K562 (cell line): ENCODE results near the gene HAPLN3. TPM values are rescaled to one million over a fixed set of nuclear protein-coding genes. Genes with fewer than 3 reads are reported as not detected.
A peak's percentile ranks its signal among the peaks of the same experiment; 100 is the strongest.

Experiments
- ARHGAP35 ChIP-seq: fragments of 450-650 bp; IDR thresholded peaks from 2 replicates; pipeline ENCODE4 v1.6.1; 2018; ENCODE audit not compliant: partially characterized antibody
- ARID1B ChIP-seq: fragments of 450-650 bp; IDR thresholded peaks from 2 replicates; pipeline ENCODE4 v1.6.1; 2016; ENCODE audit warnings: antibody characterized with exemption, mild to moderate bottlenecking, inconsistent platforms
- BMI1 ChIP-seq: fragments of 150-350 bp; IDR thresholded peaks from 2 replicates; pipeline ENCODE4 v1.6.1; 2014; ENCODE audit warnings: low read length
- CREM ChIP-seq: IDR thresholded peaks from 2 replicates; pipeline ENCODE4 v1.6.1; 2014; ENCODE audit warnings: antibody characterized with exemption, low read depth
- CTCFL ChIP-seq: IDR thresholded peaks from 2 replicates; pipeline ENCODE4 v1.6.1; 2011; ENCODE audit warnings: borderline replicate concordance, low read depth, mild to moderate bottlenecking, moderate library complexity, low read length; ENCODE audit not compliant: insufficient read depth, poor library complexity, severe bottlenecking
- ERF ChIP-seq: fragments of 450-650 bp; formaldehyde crosslinking; IDR thresholded peaks from 2 replicates; pipeline ENCODE4 v1.4.0; 2020; ENCODE audit warnings: mild to moderate bottlenecking, mixed read lengths
- ETV6 ChIP-seq, 3 experiments: fragments of 150-350 bp in 1 of 3; sonication (generic) in 1 of 3; formaldehyde crosslinking in 1 of 3; IDR thresholded peaks; 2 replicates each; pipeline versions ENCODE4 v1.6.1 to v1.8.0; 2014 to 2022; ENCODE audit warnings: borderline replicate concordance in 2 of 3, low read depth in 2 of 3, antibody characterized with exemption in 1 of 3, low read length in 1 of 3, mild to moderate bottlenecking in 1 of 3, missing genetic modification reagents in 1 of 3
- EZH2 ChIP-seq: IDR thresholded peaks from 2 replicates; pipeline ENCODE4 v1.6.1; 2012; ENCODE audit warnings: low read depth, mild to moderate bottlenecking, inconsistent platforms, low read length, borderline replicate concordance
- NR1H2 ChIP-seq: sonication (generic); formaldehyde crosslinking; IDR thresholded peaks from 2 replicates; pipeline ENCODE4 v1.4.0; 2020; ENCODE audit warnings: mild to moderate bottlenecking, missing genetic modification reagents
- PBX2 ChIP-seq, 2 experiments: IDR thresholded peaks in 1 of 2; conservative IDR thresholded peaks in 1 of 2; 2 replicates each; pipeline ENCODE4 v1.6.1; 2016; ENCODE audit warnings: low read depth in 2 of 2, mild to moderate bottlenecking in 1 of 2, missing compliant biosample characterization in 1 of 2, missing genetic modification characterization in 1 of 2, moderate library complexity in 1 of 2
- RFX7 ChIP-seq: fragments of 250-450 bp; sonication (Bioruptor Pico); IDR thresholded peaks from 2 replicates; pipeline ENCODE4 v1.5.1; 2021; ENCODE audit warnings: mild to moderate bottlenecking
- SAP30 ChIP-seq: fragments of 200-600 bp; sonication (generic); IDR thresholded peaks from 2 replicates; pipeline ENCODE4 v1.6.1; 2012; ENCODE audit warnings: borderline replicate concordance, low read depth, mild to moderate bottlenecking, moderate library complexity, low read length, control low read depth, inconsistent platforms; ENCODE audit not compliant: insufficient read depth, poor library complexity, severe bottlenecking
- SNIP1 ChIP-seq: fragments of 450-650 bp; IDR thresholded peaks from 2 replicates; pipeline ENCODE4 v1.7.1; 2017; ENCODE audit warnings: low read depth, mild to moderate bottlenecking
- ZNF354B ChIP-seq: fragments of 250-450 bp; sonication (Bioruptor Pico); IDR thresholded peaks from 2 replicates; pipeline ENCODE4 v1.4.0; 2020
- polyA plus RNA-seq, 8 experiments: library from polyadenylated mRNA; depleted of rRNA in 4 of 8; stranded (reverse) in 5 of 8; unstranded in 3 of 8; fragments of >200 nt; fragmentation: Nextera tagmentation in 2 of 8; fragmentation: Illumina TruSeq in 1 of 8; extraction: Ambion mirVana in 2 of 8; extraction: Trizol in 1 of 8; gene quantifications; 2 replicates each; pipeline versions ENCODE4 v1.2.1 to v1.2.3, GENCODE V29; 2011 to 2014; ENCODE audit warnings: inconsistent platforms in 1 of 8, missing spikeins in 1 of 8
- total RNA-seq, 7 experiments: library from RNA; depleted of rRNA in 6 of 7; stranded (reverse); fragments of >200 nt in 6 of 7; fragmentation: Illumina TruSeq in 2 of 7; extraction: Trizol in 2 of 7; gene quantifications; 2 replicates each; pipeline versions ENCODE4 v1.2.1 to v1.2.3, GENCODE V29; 2011 to 2021; ENCODE audit warnings: low replicate concordance in 1 of 7
- TF ChIP-seq, protein P1 (sequence below): fragments of 450-650 bp; IDR thresholded peaks from 2 replicates; pipeline ENCODE4 v1.6.1; 2017; ENCODE audit warnings: mild to moderate bottlenecking, moderate library complexity
- TF ChIP-seq, protein P2 (sequence below): sonication (generic); formaldehyde crosslinking; IDR thresholded peaks from 2 replicates; pipeline ENCODE4 v1.8.1; 2023; ENCODE audit warnings: mild to moderate bottlenecking, missing genetic modification reagents
- TF ChIP-seq, protein P3 (sequence below), 2 experiments: fragments of 450-650 bp in 1 of 2; sonication (generic) in 1 of 2; formaldehyde crosslinking in 1 of 2; IDR thresholded peaks in 1 of 2; conservative IDR thresholded peaks in 1 of 2; 2 replicates each; pipeline versions ENCODE4 v1.6.1 to v1.8.1; 2016 to 2023; ENCODE audit warnings: mild to moderate bottlenecking in 2 of 2, moderate library complexity in 2 of 2, inconsistent platforms in 1 of 2, missing genetic modification reagents in 1 of 2

HAPLN3 gene
- total and polyA plus RNA-seq, 9 of the 15 experiments (the other 6 are each of a cell fraction or from before 2014, with no cell fraction given): 0.04 to 2.4 (median 0.65) TPM

DNA sequence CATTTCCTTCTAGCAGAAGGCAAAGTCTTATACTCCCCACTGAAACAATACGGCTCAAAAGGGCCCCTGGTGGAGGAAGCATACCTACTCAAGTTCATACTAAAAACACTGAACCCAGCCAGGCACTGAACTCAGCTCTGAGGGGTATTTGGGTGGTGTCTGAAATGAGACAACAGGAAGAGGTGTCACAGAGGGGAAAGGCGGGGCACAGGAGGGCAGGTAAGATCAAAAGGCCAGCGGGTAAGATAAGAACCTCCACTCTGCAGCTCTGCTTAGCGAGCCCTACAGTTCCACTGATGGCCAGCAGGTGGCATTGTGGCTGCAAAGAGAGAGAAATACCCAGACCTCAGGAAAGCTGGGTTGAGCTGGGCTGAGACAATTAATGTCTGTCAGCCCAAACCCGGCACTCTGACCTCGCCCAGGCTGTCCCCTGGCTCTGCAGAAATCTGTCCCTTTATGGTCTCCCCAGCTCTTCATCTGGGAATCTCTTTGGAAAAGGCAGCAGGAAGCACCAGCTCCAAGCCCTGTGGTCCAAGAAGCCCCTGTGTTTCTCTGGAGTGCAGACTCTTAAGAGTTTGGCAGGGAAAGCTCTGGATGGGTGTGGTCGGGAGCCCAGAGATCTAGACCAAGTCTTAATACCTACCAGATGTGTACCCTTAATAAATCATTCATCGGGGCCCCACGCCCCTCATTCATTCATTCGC, 9.4 kb upstream of the HAPLN3 start (continued):
- TF ChIP-seq, protein P1, sequence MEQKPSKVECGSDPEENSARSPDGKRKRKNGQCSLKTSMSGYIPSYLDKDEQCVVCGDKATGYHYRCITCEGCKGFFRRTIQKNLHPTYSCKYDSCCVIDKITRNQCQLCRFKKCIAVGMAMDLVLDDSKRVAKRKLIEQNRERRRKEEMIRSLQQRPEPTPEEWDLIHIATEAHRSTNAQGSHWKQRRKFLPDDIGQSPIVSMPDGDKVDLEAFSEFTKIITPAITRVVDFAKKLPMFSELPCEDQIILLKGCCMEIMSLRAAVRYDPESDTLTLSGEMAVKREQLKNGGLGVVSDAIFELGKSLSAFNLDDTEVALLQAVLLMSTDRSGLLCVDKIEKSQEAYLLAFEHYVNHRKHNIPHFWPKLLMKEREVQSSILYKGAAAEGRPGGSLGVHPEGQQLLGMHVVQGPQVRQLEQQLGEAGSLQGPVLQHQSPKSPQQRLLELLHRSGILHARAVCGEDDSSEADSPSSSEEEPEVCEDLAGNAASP: no peak
- no peak for TF ChIP-seq ARHGAP35
- TF ChIP-seq SAP30: no peak
- no peak for TF ChIP-seq BMI1
- TF ChIP-seq CREM: 0 out of 2 replicates have a peak, but pooled peaks have one; percentile 37
- TF ChIP-seq RFX7 (CRISPR knock-in tag): no peak
- TF ChIP-seq, protein P2, sequence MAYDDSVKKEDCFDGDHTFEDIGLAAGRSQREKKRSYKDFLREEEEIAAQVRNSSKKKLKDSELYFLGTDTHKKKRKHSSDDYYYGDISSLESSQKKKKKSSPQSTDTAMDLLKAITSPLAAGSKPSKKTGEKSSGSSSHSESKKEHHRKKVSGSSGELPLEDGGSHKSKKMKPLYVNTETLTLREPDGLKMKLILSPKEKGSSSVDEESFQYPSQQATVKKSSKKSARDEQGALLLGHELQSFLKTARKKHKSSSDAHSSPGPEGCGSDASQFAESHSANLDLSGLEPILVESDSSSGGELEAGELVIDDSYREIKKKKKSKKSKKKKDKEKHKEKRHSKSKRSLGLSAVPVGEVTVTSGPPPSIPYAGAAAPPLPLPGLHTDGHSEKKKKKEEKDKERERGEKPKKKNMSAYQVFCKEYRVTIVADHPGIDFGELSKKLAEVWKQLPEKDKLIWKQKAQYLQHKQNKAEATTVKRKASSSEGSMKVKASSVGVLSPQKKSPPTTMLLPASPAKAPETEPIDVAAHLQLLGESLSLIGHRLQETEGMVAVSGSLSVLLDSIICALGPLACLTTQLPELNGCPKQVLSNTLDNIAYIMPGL (CRISPR knock-in tag): no peak
- TF ChIP-seq, protein P3, sequence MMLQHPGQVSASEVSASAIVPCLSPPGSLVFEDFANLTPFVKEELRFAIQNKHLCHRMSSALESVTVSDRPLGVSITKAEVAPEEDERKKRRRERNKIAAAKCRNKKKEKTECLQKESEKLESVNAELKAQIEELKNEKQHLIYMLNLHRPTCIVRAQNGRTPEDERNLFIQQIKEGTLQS (IDR thresholded peaks at IDR 0.05): no peak
- TF ChIP-seq, protein P3 (CRISPR knock-in tag; conservative IDR thresholded peaks at IDR 0.05): no peak
- TF ChIP-seq SNIP1: no peak
- TF ChIP-seq ERF: no peak
- no peak for TF ChIP-seq EZH2
- TF ChIP-seq CTCFL: peak; percentile 57
- no peak for TF ChIP-seq ZNF354B (CRISPR knock-in tag)
- TF ChIP-seq NR1H2 (CRISPR knock-in tag): no peak
- TF ChIP-seq PBX2 (CRISPR knock-in tag; IDR thresholded peaks at IDR 0.05; ENCODE audit: low read depth): no peak
- peak; percentile 69 for TF ChIP-seq PBX2 (tag; conservative IDR thresholded peaks at IDR 0.05; ENCODE audit: low read depth)
- peak; percentile 46; the same call in 1 of the 2 replicates for TF ChIP-seq ARID1B
- no peak for TF ChIP-seq ETV6 (IDR thresholded peaks at IDR 0.05; ENCODE audit: borderline replicate concordance in 1 of 2, low read depth in 2 of 2, low read length in 1 of 2)
- TF ChIP-seq ETV6 (CRISPR knock-in tag; IDR thresholded peaks at IDR 0.05; ENCODE audit: borderline replicate concordance): no peak
